Activated CD8-positive, alpha-beta T cell treated with anti-CD3 and anti-CD28 coated beads for 36 hours (primary cell): ENCODE data around the gene OR2H2. TPM values are rescaled to one million over a fixed set of nuclear protein-coding genes. Genes with fewer than 3 reads are reported as not detected.

Experiments
- ATAC-seq: fragments of 200-7000 bp; cut with Tn5 transposase; one replicate; pipeline ENCODE4 v1.10.0; 2021; ENCODE audit warnings: mild to moderate bottlenecking, moderate library complexity
- CTCF ChIA-PET: fragments of 350-600 bp; sonication (Branson Sonifier 250); formaldehyde crosslinking; loops from one replicate; lab custom pipeline; 2021; ENCODE audit warnings: antibody characterized with exemption; lab: Charles Lee
- POLR2A ChIA-PET: fragments of 350-600 bp; sonication (Branson Sonifier 250); formaldehyde crosslinking; loops from one replicate; lab custom pipeline; 2021; ENCODE audit warnings: antibody characterized with exemption; lab: Charles Lee
- DNase-seq: peaks from one replicate; pipeline ENCODE4 v3.0.0-alpha.2; 2020
- H3K27ac Mint-ChIP-seq: one replicate; pipeline ENCODE4 v1.8.0; 2021; ENCODE audit warnings: mild to moderate bottlenecking, mixed read lengths
- H3K27me3 Mint-ChIP-seq: one replicate; pipeline ENCODE4 v1.8.0; 2021; ENCODE audit warnings: mixed read lengths
- H3K36me3 Mint-ChIP-seq: one replicate; pipeline ENCODE4 v1.8.0; 2021; ENCODE audit warnings: low read depth, mixed read lengths
- H3K4me1 Mint-ChIP-seq: one replicate; pipeline ENCODE4 v1.8.0; 2021; ENCODE audit warnings: low read depth, mixed read lengths
- H3K4me3 Mint-ChIP-seq: one replicate; pipeline ENCODE4 v1.8.0; 2021; ENCODE audit warnings: mild to moderate bottlenecking, moderate library complexity, mixed read lengths
- H3K9me3 Mint-ChIP-seq: one replicate; pipeline ENCODE4 v1.8.0; 2021; ENCODE audit warnings: mixed read lengths
- CTCF ChIP-seq: fragments of 200-600 bp; IDR thresholded peaks from one replicate; pipeline ENCODE4 v1.8.0; 2022; ENCODE audit warnings: antibody characterized with exemption, mild to moderate bottlenecking
- intact Hi-C: fragments of 100-400 bp; cut with micrococcal nuclease; formaldehyde crosslinking; loops from one replicate; pipeline ENCODE4 v1.10.0; 2022
- total RNA-seq, 2 experiments: library from RNA; stranded (reverse); gene quantifications; one replicate each; pipeline ENCODE4 v1.2.3, GENCODE V29; 2021

The OR2H2 gene
- total RNA-seq, 2 experiments from 2014 or later = not detected

GRCh38 chr6:29553268-29554057 is 31.5 kb upstream of the OR2H2 start:
- Mint-ChIP-seq H3K4me3 (peak overlapping the region; percentile 42), H3K36me3 (no peaks in the 10 kb centered on the region), H3K9me3 (no peaks in the 10 kb centered on the region), H3K4me1 (peaks cover 15% of the 10 kb centered on the region), H3K27me3 (peaks cover 51% of the 10 kb centered on the region), H3K27ac (peak overlapping the region; percentile 35)
- DNase-seq (peak; percentile 43), ATAC-seq (peak; percentile 64)
- TF ChIP-seq CTCF = no peak
- CTCF ChIA-PET = interaction anchor here (0.9 to 1.0 kb wide), 3 partner anchors 12 to 100 kb away, joined by 3 read pairs; no protein-coding TSS in a partner anchor
- intact Hi-C loops = no loop called here
- POLR2A ChIA-PET = no interaction called here

- no peak overlapping the region for H3K4me3 Mint-ChIP-seq
- H3K27ac Mint-ChIP-seq = no peak overlapping the region
- peaks cover 52% of the 10 kb centered on the region for H3K27me3 Mint-ChIP-seq
- no peak for DNase-seq
- peaks cover 15% of the 10 kb centered on the region for H3K4me1 Mint-ChIP-seq
- no peak for TF ChIP-seq CTCF
- POLR2A ChIA-PET = no interaction called here
- H3K36me3 Mint-ChIP-seq = no peaks in the 10 kb centered on the region
- no peaks in the 10 kb centered on the region for H3K9me3 Mint-ChIP-seq
- intact Hi-C loops = no loop called here
- no peak for ATAC-seq
- CTCF ChIA-PET = interaction anchor here (1.4 kb wide), 1 partner anchor 34 kb away, joined by 3 read pairs; no protein-coding TSS in a partner anchor
These were observed 30.2 kb upstream of the OR2H2 start for GRCh38 chr6:29554764-29555163.

- no peak for TF ChIP-seq CTCF
- Mint-ChIP-seq H3K27ac (no peak overlapping the region), H3K36me3 (no peaks in the 10 kb centered on the region), H3K4me3 (no peak overlapping the region), H3K4me1 (peaks cover 23% of the 10 kb centered on the region), H3K27me3 (peaks cover 63% of the 10 kb centered on the region), H3K9me3 (no peaks in the 10 kb centered on the region)
- ATAC-seq (no peak), DNase-seq (no peak)
- CTCF ChIA-PET = no interaction called here
- POLR2A ChIA-PET = no interaction called here
- intact Hi-C loops = no loop called here
These were observed 27.6 kb upstream of the OR2H2 start for GRCh38 chr6:29557320-29557719.

DNA sequence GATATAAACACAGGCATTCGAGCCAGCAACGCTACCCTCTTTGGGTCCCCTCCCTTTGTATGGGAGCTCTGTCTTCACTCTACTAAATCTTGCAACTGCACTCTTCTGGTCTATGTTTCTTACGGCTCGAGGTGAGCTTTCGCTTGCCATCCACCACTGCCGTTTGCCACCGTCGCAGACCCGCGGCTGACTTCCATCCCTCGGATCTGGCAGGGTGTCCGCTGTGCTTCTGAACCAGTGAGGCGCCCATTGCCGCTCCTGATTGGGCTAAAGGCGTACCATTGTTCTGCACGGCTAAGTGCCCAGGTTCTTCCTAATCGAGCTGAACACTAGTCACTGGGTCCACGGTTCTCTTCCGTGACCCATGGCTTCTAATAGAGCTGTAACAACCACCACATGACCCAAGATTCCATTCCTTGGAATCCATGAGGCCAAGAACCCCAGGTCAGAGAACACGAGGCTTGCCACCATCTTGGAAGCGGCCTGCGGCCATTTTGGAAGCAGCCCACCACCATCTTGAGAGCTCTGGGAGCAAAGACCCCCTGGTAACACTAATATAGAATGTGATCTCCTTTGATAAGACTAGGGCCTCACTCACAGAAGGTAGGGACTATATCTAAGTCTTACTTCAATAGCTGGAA is 26.4 kb upstream of the OR2H2 start:
- H3K9me3 Mint-ChIP-seq = no peaks in the 10 kb centered on the region
- peaks cover 19% of the 10 kb centered on the region for H3K4me1 Mint-ChIP-seq
- ATAC-seq = no peak
- no peak for DNase-seq
- peaks cover 67% of the 10 kb centered on the region for H3K27me3 Mint-ChIP-seq
- H3K4me3 Mint-ChIP-seq = no peak overlapping the region
- H3K36me3 Mint-ChIP-seq = no peaks in the 10 kb centered on the region
- CTCF ChIA-PET = interaction anchor here (1.4 kb wide), 1 partner anchor 22 kb away, joined by 3 read pairs; no protein-coding TSS in a partner anchor
- no peak overlapping the region for H3K27ac Mint-ChIP-seq
- no peak for TF ChIP-seq CTCF
- POLR2A ChIA-PET = no interaction called here
- intact Hi-C loops = no loop called here
